ENCODE measurements around the gene DPP4. TPM values are rescaled to one million over a fixed set of nuclear protein-coding genes. Genes with fewer than 3 reads are reported as not detected.

DPP4 gene
- total and polyA plus RNA-seq, 2 of the 13 experiments (the other 11 are each of a cell fraction or from before 2014, with no cell fraction given), result 39.4 to 109 TPM

DNA sequence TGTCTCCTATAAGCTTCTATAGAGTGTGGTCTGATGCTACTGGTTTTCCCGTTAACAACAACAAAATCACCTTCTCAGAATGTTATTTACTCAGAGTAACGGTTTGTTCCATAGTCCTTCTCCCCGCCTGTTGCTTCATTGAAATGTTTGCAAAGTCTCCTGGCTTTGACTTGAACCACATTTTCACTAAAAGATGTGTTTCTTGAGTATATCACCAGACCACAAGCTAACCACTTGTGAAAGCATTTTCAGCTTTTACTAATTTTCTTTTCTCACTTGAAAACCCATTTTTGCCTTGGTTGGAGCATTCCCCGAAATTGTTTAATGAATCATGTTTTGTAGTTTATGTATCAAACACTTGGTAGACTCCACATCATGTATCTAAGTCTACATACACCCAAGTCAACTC is 121.2 kb downstream of the DPP4 start:
- peak; percentile 18 for FAIRE-seq
- intact Hi-C loops (cut with micrococcal nuclease; ENCODE audit: unreplicated experiment), result no loop called here
- BruUV-seq (replicated peaks), result no TSS peak

More for the DNA sequence above, 121.2 kb downstream of the DPP4 start:
- Histone ChIP-seq H2AFZ (ENCODE audit: low read length) (no peak overlapping the region), H4K20me1 (ENCODE audit: insufficient read depth, low read length) (no peaks in the 10 kb centered on the region), H3K9me3 (ENCODE audit: low read length) (no peaks in the 10 kb centered on the region), H3K9ac (ENCODE audit: insufficient read depth, low read depth, low read length) (no peak overlapping the region), H3K36me3 (replicated peaks in 1 of 2; ENCODE audit: control insufficient read depth in 1 of 2, insufficient read depth in 2 of 2, low read length in 2 of 2) (no peaks in the 10 kb centered on the region), H3K27ac (ENCODE audit: extremely low read length, insufficient read depth, low read length) (no peak overlapping the region), H3K4me3 (replicated peaks in 1 of 3; ENCODE audit: insufficient read depth in 1 of 3, low read depth in 2 of 3, low read length in 3 of 3) (no peak overlapping the region), H3K79me2 (ENCODE audit: insufficient read depth, low read length) (no peaks in the 10 kb centered on the region), H3K4me2 (ENCODE audit: low read depth, low read length) (no peak overlapping the region), H3K27me3 (ENCODE audit: control insufficient read depth in 1 of 2, insufficient read depth in 2 of 2, low read length in 2 of 2) (no peaks in the 10 kb centered on the region), H3K4me1 (ENCODE audit: insufficient read depth, low read length) (peaks cover 4% of the 10 kb centered on the region; the same call in 1 of the 2 replicates)
- 2% methylated on average over 4 of the region's 4 CpGs for WGBS (ENCODE audit: low lambda C conversion rate)
- in situ Hi-C loops (cut with HindIII; ENCODE audit: extremely low pct_ligation_motif_present, low pct_unique_long_range_greater_than_20kb), result no loop called here
- DNase-seq (ENCODE audit: low spot score) (no peak), ATAC-seq (no peak)
- ChIA-PET POLR2A (no interaction called here), CTCF (ENCODE audit: low intra/inter-chr PET ratio, low total read pairs) (no interaction called here)
- no peak for TF ChIP-seq ZKSCAN5 (CRISPR knock-in tag; IDR thresholded peaks at IDR 0.05)
- TF ChIP-seq, protein P1, sequence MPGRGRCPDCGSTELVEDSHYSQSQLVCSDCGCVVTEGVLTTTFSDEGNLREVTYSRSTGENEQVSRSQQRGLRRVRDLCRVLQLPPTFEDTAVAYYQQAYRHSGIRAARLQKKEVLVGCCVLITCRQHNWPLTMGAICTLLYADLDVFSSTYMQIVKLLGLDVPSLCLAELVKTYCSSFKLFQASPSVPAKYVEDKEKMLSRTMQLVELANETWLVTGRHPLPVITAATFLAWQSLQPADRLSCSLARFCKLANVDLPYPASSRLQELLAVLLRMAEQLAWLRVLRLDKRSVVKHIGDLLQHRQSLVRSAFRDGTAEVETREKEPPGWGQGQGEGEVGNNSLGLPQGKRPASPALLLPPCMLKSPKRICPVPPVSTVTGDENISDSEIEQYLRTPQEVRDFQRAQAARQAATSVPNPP (CRISPR knock-in tag; IDR thresholded peaks at IDR 0.05), result no peak
- TF ChIP-seq, protein P2, sequence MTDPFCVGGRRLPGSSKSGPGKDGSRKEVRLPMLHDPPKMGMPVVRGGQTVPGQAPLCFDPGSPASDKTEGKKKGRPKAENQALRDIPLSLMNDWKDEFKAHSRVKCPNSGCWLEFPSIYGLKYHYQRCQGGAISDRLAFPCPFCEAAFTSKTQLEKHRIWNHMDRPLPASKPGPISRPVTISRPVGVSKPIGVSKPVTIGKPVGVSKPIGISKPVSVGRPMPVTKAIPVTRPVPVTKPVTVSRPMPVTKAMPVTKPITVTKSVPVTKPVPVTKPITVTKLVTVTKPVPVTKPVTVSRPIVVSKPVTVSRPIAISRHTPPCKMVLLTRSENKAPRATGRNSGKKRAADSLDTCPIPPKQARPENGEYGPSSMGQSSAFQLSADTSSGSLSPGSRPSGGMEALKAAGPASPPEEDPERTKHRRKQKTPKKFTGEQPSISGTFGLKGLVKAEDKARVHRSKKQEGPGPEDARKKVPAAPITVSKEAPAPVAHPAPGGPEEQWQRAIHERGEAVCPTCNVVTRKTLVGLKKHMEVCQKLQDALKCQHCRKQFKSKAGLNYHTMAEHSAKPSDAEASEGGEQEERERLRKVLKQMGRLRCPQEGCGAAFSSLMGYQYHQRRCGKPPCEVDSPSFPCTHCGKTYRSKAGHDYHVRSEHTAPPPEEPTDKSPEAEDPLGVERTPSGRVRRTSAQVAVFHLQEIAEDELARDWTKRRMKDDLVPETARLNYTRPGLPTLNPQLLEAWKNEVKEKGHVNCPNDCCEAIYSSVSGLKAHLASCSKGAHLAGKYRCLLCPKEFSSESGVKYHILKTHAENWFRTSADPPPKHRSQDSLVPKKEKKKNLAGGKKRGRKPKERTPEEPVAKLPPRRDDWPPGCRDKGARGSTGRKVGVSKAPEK (CRISPR knock-in tag; IDR thresholded peaks at IDR 0.05; ENCODE audit: borderline replicate concordance), result no peak
